K562 (cell line): Measurements from ENCODE around the gene CAPN12. TPM values are rescaled to one million over a fixed set of nuclear protein-coding genes. Genes with fewer than 3 reads are reported as not detected.
"Not testable (repeated sequence)": the region's sequence is repeated elsewhere in the genome, so short reads cannot be mapped to it uniquely, and the experiment has no call there.

Experiments
- ATAC-seq: fragments of 200-7000 bp; cut with Tn5 transposase; 3 replicates; pipeline ENCODE4 v1.9.1; 2020; ENCODE audit warnings: moderate library complexity
- BruUV-seq: library from RNA; stranded (reverse); fragments of 400-500 nt; replicated peaks from 2 replicates; lab custom pipeline; 2021; lab: Mats Ljungman, UMichigan
- CTCF ChIA-PET: fragments of 300-600 bp; formaldehyde crosslinking; extraction: SDS; loops from one replicate; lab custom pipeline; 2021; ENCODE audit warnings: low intra/inter-chr PET ratio; lab: Yijun Ruan, JAX
- POLR2A ChIA-PET: fragments of 300-600, 350-650 bp; sonication (Branson Sonifier 250); formaldehyde crosslinking; extraction: SDS; loops from one replicate; lab custom pipeline; 2021; ENCODE audit warnings: antibody characterized with exemption, inconsistent platforms; lab: Yijun Ruan, JAX
- DNase-seq, 4 experiments: peaks; one replicate each; pipeline versions ENCODE4 v3.0.0 to v3.0.0-alpha.2; 2011 to 2018; ENCODE audit warnings: low spot score in 3 of 4, mixed read lengths in 3 of 4; ENCODE audit errors: extremely low read depth in 1 of 4
- FAIRE-seq: peaks from 2 replicates; lab custom pipeline; 2011; peaks lifted over from hg19 to GRCh38; lab: Jason Lieb, UNC
- H2AFZ ChIP-seq: 2 replicates; pipeline ENCODE4 v1.6.0; 2011; ENCODE audit warnings: low read depth, low read length, control low read depth, inconsistent platforms
- H3K27ac ChIP-seq: fragments of 200-600 bp; 3 replicates; pipeline ENCODE4 v1.8.0; 2011; ENCODE audit warnings: low read depth, mild to moderate bottlenecking, control low read depth, inconsistent platforms, low read length, moderate library complexity, mixed read lengths; ENCODE audit errors: extremely low read depth
- H3K27me3 ChIP-seq, 2 experiments: fragments of 300-600 bp in 1 of 2; 2 replicates in 1 of 2; 3 replicates in 1 of 2; pipeline versions ENCODE4 v1.6.0 to v1.8.0; 2011; ENCODE audit warnings: inconsistent platforms in 2 of 2, low read length in 2 of 2, mild to moderate bottlenecking in 1 of 2, mixed read lengths in 1 of 2, moderate library complexity in 1 of 2; ENCODE audit not compliant: control insufficient read depth in 2 of 2, insufficient read depth in 2 of 2
- H3K36me3 ChIP-seq: fragments of 300-600 bp; 3 replicates; pipeline ENCODE4 v1.8.0; 2011; ENCODE audit warnings: mild to moderate bottlenecking, low read length, inconsistent platforms; ENCODE audit not compliant: control insufficient read depth, insufficient read depth
- H3K4me1 ChIP-seq, 2 experiments: fragments of 200-600 bp in 1 of 2; replicated peaks in 1 of 2; 2 replicates in 1 of 2; 3 replicates in 1 of 2; pipeline versions ENCODE4 v1.5.1 to v1.8.0; 2011; ENCODE audit warnings: inconsistent platforms in 2 of 2, low read length in 2 of 2, mild to moderate bottlenecking in 1 of 2, mixed read lengths in 1 of 2, moderate library complexity in 1 of 2; ENCODE audit not compliant: control insufficient read depth in 2 of 2, insufficient read depth in 2 of 2
- H3K4me2 ChIP-seq: 2 replicates; pipeline ENCODE4 v1.6.1; 2011; ENCODE audit warnings: low read length, control low read depth, inconsistent platforms, mixed read lengths; ENCODE audit not compliant: insufficient read depth
- H3K4me3 ChIP-seq: fragments of 200-600 bp; sonication (generic), shearing (Covaris generic); 2 replicates; pipeline ENCODE4 v1.5.1; 2016; ENCODE audit warnings: control low read depth, inconsistent platforms
- H3K79me2 ChIP-seq: fragments of 200-600 bp; 3 replicates; pipeline ENCODE4 v1.8.0; 2011; ENCODE audit warnings: low read length, inconsistent platforms; ENCODE audit not compliant: control insufficient read depth, insufficient read depth
- H3K9ac ChIP-seq, 2 experiments: 2 replicates each; pipeline versions ENCODE4 v1.6.0 to v1.6.1; 2011; ENCODE audit warnings: low read depth in 2 of 2, low read length in 2 of 2, control low read depth in 1 of 2, inconsistent platforms in 1 of 2, mild to moderate bottlenecking in 1 of 2, mixed read lengths in 1 of 2; ENCODE audit not compliant: insufficient read depth in 1 of 2
- H3K9me1 ChIP-seq: one replicate; pipeline ENCODE4 v1.6.0; 2011; ENCODE audit warnings: inconsistent platforms, mild to moderate bottlenecking, low read length, moderate library complexity; ENCODE audit not compliant: control insufficient read depth, insufficient read depth
- H3K9me3 ChIP-seq: replicated peaks from 2 replicates; pipeline ENCODE4 v1.5.1; 2011; ENCODE audit warnings: low read depth, low read length, inconsistent platforms; ENCODE audit not compliant: control insufficient read depth, insufficient read depth
- H4K20me1 ChIP-seq: replicated peaks from 2 replicates; pipeline ENCODE4 v1.6.1; 2011; ENCODE audit warnings: low read length, inconsistent platforms, mixed read lengths; ENCODE audit not compliant: control insufficient read depth, insufficient read depth
- CEBPG ChIP-seq, 3 experiments: fragments of 200-800 bp in 1 of 3; sonication (Bioruptor generic) in 1 of 3; sonication (generic) in 1 of 3; formaldehyde crosslinking in 1 of 3; IDR thresholded peaks in 2 of 3; conservative IDR thresholded peaks in 1 of 3; 2 replicates each; pipeline versions ENCODE4 v1.6.1 to v1.8.0; 2016 to 2022; ENCODE audit warnings: missing compliant biosample characterization in 2 of 3, missing genetic modification characterization in 2 of 3, mild to moderate bottlenecking in 1 of 3, missing genetic modification reagents in 1 of 3
- IRF2 ChIP-seq: sonication (generic); formaldehyde crosslinking; IDR thresholded peaks from 2 replicates; pipeline ENCODE4 v1.8.1; 2022; ENCODE audit warnings: mild to moderate bottlenecking, missing genetic modification reagents
- KDM2B ChIP-seq: fragments of 250-450 bp; sonication (Bioruptor Pico); IDR thresholded peaks from 2 replicates; pipeline ENCODE4 v1.8.0; 2021; ENCODE audit warnings: mild to moderate bottlenecking, moderate library complexity
- MEF2D ChIP-seq: conservative IDR thresholded peaks from 2 replicates; pipeline ENCODE4 v1.6.1; 2016; ENCODE audit warnings: low read depth, missing genetic modification characterization, missing compliant biosample characterization
- TGIF2 ChIP-seq: sonication (generic); formaldehyde crosslinking; IDR thresholded peaks from 2 replicates; pipeline ENCODE4 v1.8.1; 2022; ENCODE audit warnings: mild to moderate bottlenecking, missing genetic modification reagents, moderate library complexity
- ZBTB5 ChIP-seq: fragments of 450-650 bp; IDR thresholded peaks from 2 replicates; pipeline ENCODE4 v1.6.1; 2017; ENCODE audit warnings: antibody characterized with exemption
- WGBS: fragments of 100-300 bp; shearing (Covaris generic); methylation state at CpG from one replicate; pipeline ENCODE4 v1.1.6; 2016; ENCODE audit warnings: low coverage, mixed read lengths; ENCODE audit not compliant: insufficient coverage; ENCODE audit errors: missing lambda C conversion rate; 5-methylcytosine and 5-hydroxymethylcytosine counted together
- in situ Hi-C: fragments of 300-500 bp; cut with MboI; formaldehyde crosslinking; loops from 4 replicates; pipeline ENCODE4 v1.15.0; 2018; ENCODE audit warnings: inconsistent platforms, mixed read lengths
- intact Hi-C: fragments of 100-400 bp; cut with micrococcal nuclease; formaldehyde crosslinking; loops from 2 replicates; pipeline ENCODE4 v1.14.2; 2022
- polyA plus RNA-seq, 8 experiments: library from polyadenylated mRNA; depleted of rRNA in 4 of 8; stranded (reverse) in 5 of 8; unstranded in 3 of 8; fragments of >200 nt; fragmentation: Nextera tagmentation in 2 of 8; fragmentation: Illumina TruSeq in 1 of 8; extraction: Ambion mirVana in 2 of 8; extraction: Trizol in 1 of 8; gene quantifications; 2 replicates each; pipeline versions ENCODE4 v1.2.1 to v1.2.3, GENCODE V29; 2011 to 2014; ENCODE audit warnings: inconsistent platforms in 1 of 8, missing spikeins in 1 of 8
- total RNA-seq, 7 experiments: library from RNA; depleted of rRNA in 6 of 7; stranded (reverse); fragments of >200 nt in 6 of 7; fragmentation: Illumina TruSeq in 2 of 7; extraction: Trizol in 2 of 7; gene quantifications; 2 replicates each; pipeline versions ENCODE4 v1.2.1 to v1.2.3, GENCODE V29; 2011 to 2021; ENCODE audit warnings: low replicate concordance in 1 of 7
- TF ChIP-seq, protein P1 (sequence below): fragments of 450-650 bp; formaldehyde crosslinking; IDR thresholded peaks from 2 replicates; pipeline ENCODE4 v1.4.0; 2022; ENCODE audit warnings: missing genetic modification characterization

CAPN12 gene
- total and polyA plus RNA-seq, 9 of the 15 experiments (the other 6 are each of a cell fraction or from before 2014, with no cell fraction given), result 0.83 to 7.0 (median 1.6) TPM

GRCh38 chr19:38773469-38774177, 29.3 kb upstream of the CAPN12 start, which contains the start of gene LGALS7:
LGALS7 (minus strand) TSS chr19:38773517; CDS start chr19:38773492, 25 bp downstream.
- H2AFZ ChIP-seq, result no peak within 1 kb of the TSS
- no peaks in the 10 kb centered on the region for H3K36me3 ChIP-seq
- H3K4me2 ChIP-seq, result no peak within 1 kb of the TSS
- H3K79me2 ChIP-seq, result no peaks in the 10 kb centered on the region
- intact Hi-C loops, result no loop called here
- H4K20me1 ChIP-seq, result no peaks in the 10 kb centered on the region
- ATAC-seq (peak; percentile 19; the same call in 1 of the 3 replicates), FAIRE-seq (no peak), DNase-seq (no peak)
- no peak within 1 kb of the TSS for H3K9ac ChIP-seq
- no peaks in the 10 kb centered on the region for H3K9me1 ChIP-seq
- WGBS, result 18% methylated on average over 6 of the region's 14 CpGs
- H3K27me3 ChIP-seq, result no peaks in the 10 kb centered on the region
- H3K27ac ChIP-seq, result no peak within 1 kb of the TSS
- TF ChIP-seq MEF2D (tag) (no peak), TGIF2 (CRISPR knock-in tag) (no peak), CEBPG (CRISPR knock-in tag; IDR thresholded peaks at IDR 0.05) (no peak), CEBPG (tag; conservative IDR thresholded peaks at IDR 0.05 in 1 of 2, IDR thresholded peaks at IDR 0.05 in 1 of 2) (no peak), KDM2B (CRISPR knock-in tag) (no peak), ZBTB5 (no peak), IRF2 (CRISPR knock-in tag) (no peak)
- TF ChIP-seq, protein P1, sequence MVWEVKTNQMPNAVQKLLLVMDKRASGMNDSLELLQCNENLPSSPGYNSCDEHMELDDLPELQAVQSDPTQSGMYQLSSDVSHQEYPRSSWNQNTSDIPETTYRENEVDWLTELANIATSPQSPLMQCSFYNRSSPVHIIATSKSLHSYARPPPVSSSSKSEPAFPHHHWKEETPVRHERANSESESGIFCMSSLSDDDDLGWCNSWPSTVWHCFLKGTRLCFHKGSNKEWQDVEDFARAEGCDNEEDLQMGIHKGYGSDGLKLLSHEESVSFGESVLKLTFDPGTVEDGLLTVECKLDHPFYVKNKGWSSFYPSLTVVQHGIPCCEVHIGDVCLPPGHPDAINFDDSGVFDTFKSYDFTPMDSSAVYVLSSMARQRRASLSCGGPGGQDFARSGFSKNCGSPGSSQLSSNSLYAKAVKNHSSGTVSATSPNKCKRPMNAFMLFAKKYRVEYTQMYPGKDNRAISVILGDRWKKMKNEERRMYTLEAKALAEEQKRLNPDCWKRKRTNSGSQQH (CRISPR knock-in tag), result no peak
- CTCF ChIA-PET, result no interaction called here
- H3K4me1 ChIP-seq, result peaks cover 0 to 15% of the 10 kb centered on the region in 2 experiments; a peak in 1 of 5 replicates
- H3K4me3 ChIP-seq, result no peak within 1 kb of the TSS
- POLR2A ChIA-PET, result interaction anchor here (2.5 kb wide), 1 partner anchor 21 kb away, joined by 9 read pairs; no protein-coding TSS in a partner anchor
- BruUV-seq, result no TSS peak
- H3K9me3 ChIP-seq, result no peaks in the 10 kb centered on the region
- in situ Hi-C loops, result no loop called here

DNA sequence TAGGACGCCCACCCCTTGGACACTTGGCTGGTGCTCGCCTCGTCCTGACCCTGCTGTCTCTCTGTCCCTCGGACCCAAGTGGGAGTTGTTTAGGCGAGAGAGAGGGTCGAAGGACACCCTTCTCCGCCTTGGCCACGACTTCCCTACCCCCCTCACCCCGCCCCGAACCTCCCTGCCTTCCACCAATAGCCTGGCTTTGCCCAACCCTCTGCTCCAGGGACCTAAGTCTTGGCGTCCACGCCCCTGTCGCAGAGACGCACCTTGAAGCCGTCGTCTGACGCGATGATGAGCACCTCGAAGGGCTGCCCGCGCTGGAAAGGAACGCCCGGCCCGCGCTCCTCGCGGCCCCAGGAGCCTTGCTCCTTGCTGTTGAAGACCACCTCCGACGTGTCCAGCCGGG, 27.3 kb upstream of the CAPN12 start:
- intact Hi-C loops, CTCF ChIA-PET, H3K9me3 ChIP-seq, H3K9ac ChIP-seq, DNase-seq, H3K27ac ChIP-seq, POLR2A ChIA-PET, H3K36me3 ChIP-seq, H2AFZ ChIP-seq, H3K27me3 ChIP-seq, FAIRE-seq, H3K9me1 ChIP-seq, H4K20me1 ChIP-seq, H3K4me3 ChIP-seq, H3K4me2 ChIP-seq, BruUV-seq, ATAC-seq, H3K79me2 ChIP-seq, in situ Hi-C loops: not testable (repeated sequence)
- no CpG with 5 or more reads among the region's 30 CpGs for WGBS
- peaks cover 0 to 14% of the 10 kb centered on the region in 2 experiments; a peak in 2 of 5 replicates for H3K4me1 ChIP-seq
